ENCODE data around the gene HMGCS1. TPM values are rescaled to one million over a fixed set of nuclear protein-coding genes. Genes with fewer than 3 reads are reported as not detected.

HMGCS1 gene
- total RNA-seq, 1 donor from 2014 or later, result 105 TPM

GRCh38 chr5:43313854-43314457, 744 bp upstream of the HMGCS1 start:
- intact Hi-C loops (cut with micrococcal nuclease), result loop anchor here (1.0 to 5.0 kb wide), 20 partner anchors 10 to 1563 kb away; partner anchors contain the start of genes ANXA2R, C5orf34, FBXO4 and NNT

DNA sequence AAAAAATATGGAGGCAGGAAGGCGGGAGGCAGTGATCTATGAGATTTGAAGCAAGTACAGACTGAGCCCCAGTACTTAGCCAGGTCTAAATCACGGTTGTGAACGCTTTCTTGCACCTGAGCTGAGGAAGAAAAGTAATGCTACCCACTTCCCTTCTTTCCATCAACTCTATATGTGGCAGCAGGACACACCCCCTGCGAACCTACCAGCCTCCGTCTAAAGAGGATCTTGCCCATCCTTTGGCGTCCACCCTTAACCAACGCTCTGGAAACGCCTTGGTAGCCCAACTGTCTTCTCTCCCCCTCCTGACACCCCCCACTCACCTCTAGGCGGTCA, 545 bp downstream of the HMGCS1 start:
- intact Hi-C loops (cut with micrococcal nuclease), result loop anchor here (1.0 to 5.0 kb wide), 20 partner anchors 8 to 1565 kb away; partner anchors contain the start of genes ANXA2R, C5orf34, FBXO4 and NNT

DNA sequence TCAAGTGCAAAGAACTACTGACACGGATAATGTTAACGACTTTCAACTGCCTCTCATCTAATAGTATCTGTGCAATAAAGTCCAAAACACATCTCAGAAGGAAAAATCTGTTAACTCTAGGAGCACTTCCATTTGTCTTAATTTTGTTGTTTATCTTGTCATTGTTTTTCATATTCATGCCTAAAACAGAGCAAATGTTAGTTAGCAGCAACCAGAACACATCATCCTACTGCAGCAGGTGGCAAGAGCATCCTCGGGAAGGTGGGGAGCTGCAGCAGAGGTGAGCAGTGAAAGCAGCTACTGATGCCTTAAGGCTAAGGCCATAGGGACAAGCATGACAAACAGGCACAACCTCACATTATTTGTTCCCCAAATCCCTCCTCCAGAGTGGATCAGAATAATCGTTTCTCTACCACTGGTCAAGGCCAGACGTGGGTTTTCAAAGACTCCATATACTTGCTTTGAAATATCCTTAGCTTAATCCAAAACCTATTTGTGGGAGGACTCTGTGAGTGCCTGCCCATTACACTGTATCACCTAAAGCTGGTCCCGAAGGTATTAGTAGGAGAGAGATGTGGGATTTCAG, 1.0 kb downstream of the HMGCS1 start:
- intact Hi-C loops (cut with micrococcal nuclease), result loop anchor here (2.0 to 5.0 kb wide), 6 partner anchors 77 to 1565 kb away; partner anchors contain the start of genes FBXO4, NNT and RIMOC1

DNA sequence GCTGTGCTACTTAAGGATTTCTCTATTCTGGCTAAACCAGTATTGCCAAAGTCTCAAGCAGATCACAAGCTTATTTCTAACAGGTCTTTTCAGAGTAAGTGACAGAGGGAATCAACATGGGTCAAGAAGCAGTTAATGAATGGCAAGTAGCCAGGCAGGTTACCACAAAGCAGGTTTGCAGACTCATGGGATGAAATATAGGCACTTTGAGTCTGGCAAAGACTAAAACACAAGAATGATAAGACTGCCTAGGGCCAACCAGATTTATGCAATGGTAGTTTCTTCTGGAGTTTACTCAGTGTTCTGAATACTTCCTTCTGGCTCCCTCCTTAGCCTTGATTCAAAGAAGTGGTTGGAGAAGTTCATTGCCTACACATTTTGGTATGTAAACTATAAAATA, 3.6 kb downstream of the HMGCS1 start:
- intact Hi-C loops (cut with micrococcal nuclease), result loop anchor here (5.0 kb wide), 3 partner anchors 1382 to 1568 kb away; partner anchors contain the start of genes FBXO4 and RIMOC1

GRCh38 chr5:43309122-43309521, 4.1 kb downstream of the HMGCS1 start:
- intact Hi-C loops (cut with micrococcal nuclease), result no loop called here

DNA sequence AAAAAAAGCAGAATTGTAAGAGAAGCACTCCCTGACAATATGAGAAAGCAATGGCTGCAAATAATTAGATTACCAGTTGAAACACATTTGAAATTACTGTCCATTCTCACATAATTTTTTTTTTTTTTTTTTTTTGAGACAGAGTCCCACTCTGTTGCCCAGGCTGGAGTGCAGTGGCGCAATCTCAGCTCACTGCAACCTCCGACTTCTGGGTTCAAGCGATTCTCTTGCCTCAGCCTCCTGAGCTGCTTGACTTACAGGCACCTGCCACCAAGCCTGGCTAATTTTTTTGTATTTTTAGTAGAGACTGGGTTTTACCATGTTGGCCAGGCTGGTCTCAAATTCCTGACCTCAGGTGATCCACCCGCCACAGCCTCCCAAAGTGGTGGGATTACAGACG, 6.3 kb downstream of the HMGCS1 start:
- intact Hi-C loops (cut with micrococcal nuclease), result loop anchor here (1.0 kb wide), 4 partner anchors 82 to 233 kb away; no protein-coding TSS in a partner anchor

DNA sequence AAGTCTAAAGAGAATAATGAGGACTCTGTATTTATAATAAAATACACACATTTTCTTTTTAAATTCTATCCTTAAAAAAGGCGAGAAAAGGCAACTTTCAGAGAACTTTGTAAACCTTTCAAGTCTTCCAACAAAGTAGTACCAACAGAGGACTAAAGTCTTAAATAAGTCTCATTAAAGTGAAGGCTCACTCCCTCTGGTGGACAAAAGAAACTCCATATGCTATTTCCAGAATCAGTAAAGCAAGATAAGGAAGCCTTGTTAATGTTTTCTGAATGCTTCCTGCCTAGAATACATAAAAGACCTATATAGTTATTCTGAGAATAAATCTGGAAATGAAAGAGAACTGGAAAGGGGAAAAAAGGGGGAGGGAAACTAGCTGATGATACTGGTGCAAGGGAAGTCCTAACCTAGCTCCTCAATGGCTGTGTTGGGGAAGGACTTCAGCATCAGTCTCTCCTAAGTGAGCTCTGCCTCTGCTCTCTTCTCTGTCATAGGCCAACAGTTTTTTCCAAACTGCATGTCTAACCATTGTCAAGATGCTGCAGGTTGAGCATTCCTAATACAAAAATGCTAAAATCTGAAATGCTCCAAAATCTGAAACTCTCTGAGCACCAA, 7.2 kb downstream of the HMGCS1 start:
- intact Hi-C loops (cut with micrococcal nuclease), result loop anchor here (1.0 to 2.0 kb wide), 7 partner anchors 83 to 355 kb away; partner anchors contain the start of gene C5orf34

- intact Hi-C loops (cut with micrococcal nuclease), result loop anchor here (1.0 to 5.0 kb wide), 7 partner anchors 9 to 354 kb away; partner anchors contain the start of genes C5orf34 and HMGCS1
Observed at GRCh38 chr5:43304525-43304924, 8.7 kb downstream of the HMGCS1 start.

- intact Hi-C loops (cut with micrococcal nuclease), result loop anchor here (5.0 kb wide), 1 partner anchor 71 kb away; no protein-coding TSS in a partner anchor
Observed at GRCh38 chr5:43303242-43303641, 10.0 kb downstream of the HMGCS1 start.

DNA sequence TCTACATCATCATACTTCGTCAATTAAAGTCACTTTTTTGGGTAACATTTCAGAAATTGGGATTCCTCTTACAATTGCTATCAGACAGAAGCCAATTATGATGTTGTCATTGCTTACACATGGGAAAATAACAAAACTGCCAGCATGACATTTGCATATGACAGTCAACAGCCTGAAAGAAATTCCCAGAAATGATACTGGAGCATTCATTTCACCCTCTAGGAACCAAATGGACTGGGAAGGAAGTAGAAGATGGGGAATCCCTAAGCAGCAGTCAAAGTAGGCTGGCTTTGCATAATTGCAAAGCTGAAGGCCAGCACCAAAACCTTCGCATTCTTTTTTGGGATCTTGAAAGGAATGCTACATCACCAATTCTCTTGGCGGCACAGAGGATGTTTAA, 10.7 kb downstream of the HMGCS1 start:
- intact Hi-C loops (cut with micrococcal nuclease), result loop anchor here (5.0 kb wide), 1 partner anchor 70 kb away; no protein-coding TSS in a partner anchor

DNA sequence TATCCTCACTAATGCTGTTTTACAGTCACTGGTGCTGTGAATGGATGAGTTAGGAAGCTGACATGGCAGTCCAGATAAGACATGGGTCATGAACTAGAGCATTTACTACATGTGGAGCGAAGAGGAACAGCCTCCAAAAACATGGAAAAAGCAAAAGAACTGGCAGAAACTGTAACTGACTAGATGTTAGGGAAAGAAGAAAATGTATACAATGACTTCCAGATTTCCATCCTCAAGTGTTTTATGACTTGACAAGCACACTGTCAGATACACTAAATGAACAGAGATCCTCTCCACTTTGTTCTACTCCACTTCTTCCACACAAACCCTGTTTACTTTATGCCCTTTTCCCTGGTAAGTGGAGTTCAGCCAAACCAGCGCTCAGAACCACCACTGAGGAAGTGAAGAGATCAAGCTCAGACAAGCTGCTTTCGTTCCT, 11.5 kb downstream of the HMGCS1 start:
- intact Hi-C loops (cut with micrococcal nuclease), result loop anchor here (5.0 kb wide), 1 partner anchor 69 kb away; no protein-coding TSS in a partner anchor

DNA sequence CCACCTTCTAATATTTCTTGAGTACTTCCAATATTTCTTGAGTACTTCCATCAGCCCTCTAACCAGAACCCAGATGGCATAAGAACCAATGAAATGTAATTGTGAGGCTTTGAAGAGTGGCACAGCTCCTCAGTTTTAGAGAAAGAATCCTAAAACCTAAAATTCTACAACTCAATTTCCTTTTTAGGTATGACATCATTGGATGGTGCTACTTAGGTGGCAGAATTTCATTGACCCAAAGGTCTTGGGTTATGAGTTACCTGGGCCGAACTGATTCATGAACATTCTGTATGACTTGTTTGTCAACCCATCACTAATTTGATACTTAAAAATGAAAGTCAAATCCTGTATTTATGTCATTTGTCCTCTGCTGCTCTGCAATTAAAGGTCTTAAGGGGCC, 13.1 kb downstream of the HMGCS1 start:
- intact Hi-C loops (cut with micrococcal nuclease), result loop anchor here (5.0 kb wide), 1 partner anchor 68 kb away; no protein-coding TSS in a partner anchor

GRCh38 chr5:43298443-43298842, 14.8 kb downstream of the HMGCS1 start:
- intact Hi-C loops (cut with micrococcal nuclease), result no loop called here

DNA sequence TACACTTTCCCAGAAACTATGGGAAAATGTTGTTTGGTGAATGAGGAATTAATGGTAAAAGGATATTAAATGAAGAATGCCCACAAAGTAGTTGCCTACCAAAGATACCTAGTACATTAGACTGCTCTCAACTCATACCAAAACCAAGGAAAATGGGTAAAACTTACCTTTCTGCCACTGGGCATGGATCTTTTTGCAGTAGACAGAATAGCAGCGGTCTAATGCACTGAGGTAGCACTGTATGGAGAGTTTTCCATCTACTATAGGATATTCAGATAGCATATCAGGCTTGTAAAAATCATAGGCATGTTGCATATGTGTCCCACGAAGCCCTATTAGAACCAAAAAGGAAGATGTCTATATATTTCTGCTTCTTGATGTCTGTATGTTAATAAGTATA, 16.4 kb downstream of the HMGCS1 start:
- intact Hi-C loops (cut with micrococcal nuclease), result no loop called here

- intact Hi-C loops (cut with micrococcal nuclease), result no loop called here
Observed at GRCh38 chr5:43295202-43295601, 18.0 kb downstream of the HMGCS1 start.

GRCh38 chr5:43294226-43294625, 19.0 kb downstream of the HMGCS1 start:
- intact Hi-C loops (cut with micrococcal nuclease), result no loop called here

GRCh38 chr5:43290726-43291125, 22.5 kb downstream of the HMGCS1 start:
- intact Hi-C loops (cut with micrococcal nuclease), result no loop called here

DNA sequence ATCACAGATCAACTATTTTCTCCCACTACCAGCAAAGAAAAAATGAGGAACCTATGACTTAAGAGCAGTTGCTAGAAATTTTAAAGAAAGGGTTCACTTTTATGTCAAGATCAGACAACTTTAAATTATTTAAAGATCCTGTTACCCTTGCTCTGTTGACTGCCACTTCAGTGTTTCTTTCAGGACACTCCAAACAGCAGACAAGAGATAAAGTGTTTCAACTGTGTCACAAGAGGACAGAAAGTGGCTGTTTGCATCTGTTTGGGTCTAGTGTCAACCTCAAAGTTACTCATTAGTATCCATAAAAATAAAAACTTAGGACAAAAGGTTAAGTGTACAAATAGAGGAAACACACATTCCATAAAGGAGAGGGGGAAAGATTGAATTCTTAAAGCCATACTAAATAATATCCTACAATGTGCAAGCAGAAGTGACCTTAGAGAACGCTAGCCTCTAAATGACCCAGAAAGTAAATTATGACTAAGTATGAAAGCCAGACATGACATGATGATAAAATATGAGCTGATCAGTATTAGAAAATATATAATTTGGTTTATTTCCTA, 24.9 kb downstream of the HMGCS1 start:
- intact Hi-C loops (cut with micrococcal nuclease), result no loop called here

- intact Hi-C loops (cut with micrococcal nuclease), result no loop called here
Observed at GRCh38 chr5:43287493-43287892, 25.7 kb downstream of the HMGCS1 start.

DNA sequence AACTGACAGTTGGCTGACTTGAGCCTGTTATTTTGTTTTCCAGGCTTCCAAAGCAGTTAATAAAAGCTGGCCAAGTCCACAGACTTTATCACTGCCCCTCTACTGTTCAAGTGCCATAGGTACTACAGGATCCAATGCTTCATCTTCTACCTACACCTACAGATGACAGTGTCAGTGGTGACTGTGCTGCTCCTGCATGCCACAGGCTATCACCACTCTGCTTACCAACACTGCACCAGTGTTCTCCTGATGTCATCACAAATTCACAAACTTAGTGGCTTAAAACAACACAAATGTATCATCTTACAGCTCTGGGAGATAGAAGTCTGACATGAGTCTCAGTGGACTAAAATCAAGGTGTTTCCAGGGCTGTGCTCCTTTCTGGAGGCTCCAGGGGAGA, 26.6 kb downstream of the HMGCS1 start:
- intact Hi-C loops (cut with micrococcal nuclease), result no loop called here

GRCh38 chr5:43281840-43282658, 31.2 kb downstream of the HMGCS1 start:
- intact Hi-C loops (cut with micrococcal nuclease), result no loop called here
